SH-SY5Y (cell line): ENCODE data around the gene CTNND2.

Experiments used
- GATA2 ChIP-seq: IDR thresholded peaks from 2 replicates; pipeline ENCODE4 v1.6.1; 2011; ENCODE audit warnings: mild to moderate bottlenecking, low read depth, low read length
- GATA3 ChIP-seq: IDR thresholded peaks from 2 replicates; pipeline ENCODE4 v1.6.1; 2011; ENCODE audit warnings: low read depth, mild to moderate bottlenecking, low read length, moderate library complexity

DNA sequence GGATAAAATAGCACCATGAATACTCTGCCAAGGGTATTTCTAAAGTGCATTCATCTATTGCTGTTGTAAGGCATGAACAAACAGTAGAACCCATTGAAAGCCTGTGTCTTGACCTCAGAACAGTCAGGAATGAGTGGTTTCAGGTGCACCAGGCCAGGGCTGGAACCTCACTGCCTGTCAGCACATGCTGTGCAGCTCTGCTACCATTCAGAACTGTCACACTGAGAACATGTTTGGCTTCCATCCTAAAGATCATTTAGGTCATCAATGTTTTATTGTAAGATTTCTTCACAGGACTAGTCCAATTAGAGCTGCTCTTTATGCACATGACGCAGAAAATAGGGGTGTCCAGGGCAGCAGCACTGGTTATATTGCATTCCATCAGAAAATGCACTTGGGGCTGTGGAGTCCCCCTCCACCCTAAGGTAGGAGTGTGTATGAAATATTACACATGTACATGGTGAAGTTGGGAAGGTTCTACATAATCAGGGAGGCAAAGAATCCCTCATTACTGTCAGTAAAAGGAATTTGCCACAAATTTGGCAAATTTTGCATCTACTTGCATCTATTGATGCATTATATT is 408.0 kb downstream of the CTNND2 start:
- TF ChIP-seq GATA3 (no peak), GATA2 (no peak)
